ENCODE data around the gene GPR160. TPM values are rescaled to one million over a fixed set of nuclear protein-coding genes. Genes with fewer than 3 reads are reported as not detected.
A peak's percentile ranks its signal among the peaks of the same experiment; 100 is the strongest.

The GPR160 gene
- total RNA-seq, 1 donor from 2014 or later: 6.0 TPM

DNA sequence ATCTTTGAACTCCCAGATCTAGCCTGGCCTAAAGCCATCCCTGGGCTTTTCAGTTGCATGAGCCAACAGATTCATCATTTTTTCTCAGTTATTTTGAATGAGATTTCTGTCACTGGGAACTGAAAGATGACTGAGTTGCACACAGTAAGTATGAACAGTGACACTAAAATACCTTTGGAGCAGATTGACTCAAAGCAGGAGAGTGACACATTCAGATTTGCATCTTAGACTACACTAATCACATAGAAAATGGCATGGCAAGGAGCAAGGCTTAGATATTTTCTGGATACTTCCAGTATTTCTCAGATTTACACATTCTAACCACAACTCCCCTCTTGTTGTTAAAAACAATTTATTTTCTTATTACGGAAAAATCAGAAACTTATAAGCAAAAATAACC, 38.4 kb upstream of the GPR160 start:
- Histone ChIP-seq H3K27me3 (no peaks in the 10 kb centered on the region), H3F3A (ENCODE audit: low read depth) (no peaks in the 10 kb centered on the region), H3K9ac (no peak overlapping the region), H3K4me2 (no peak overlapping the region), H2AFZ (replicated peaks) (no peak overlapping the region), H3K4me3 (no peak overlapping the region), H3K79me2 (ENCODE audit: low read depth) (no peaks in the 10 kb centered on the region), H4K20me1 (ENCODE audit: low read depth) (no peaks in the 10 kb centered on the region), H3K36me3 (no peaks in the 10 kb centered on the region), H3K9me3 (ENCODE audit: low read depth) (no peaks in the 10 kb centered on the region), H3K27ac (no peak overlapping the region), H3K4me1 (no peaks in the 10 kb centered on the region)
- Mint-ChIP-seq H3K36me3 (peaks cover 6% of the 10 kb centered on the region), H3K4me3 (no peak overlapping the region), H3K4me1 (peaks cover 3% of the 10 kb centered on the region), H3K27ac (no peak overlapping the region), H3K27me3 (ENCODE audit: insufficient read depth, low read depth) (no peaks in the 10 kb centered on the region), H3K9me3 (no peaks in the 10 kb centered on the region)
- TF ChIP-seq EZH2phosphoT487 (IDR thresholded peaks at IDR 0.05): no peak
- TF ChIP-seq, protein P1, sequence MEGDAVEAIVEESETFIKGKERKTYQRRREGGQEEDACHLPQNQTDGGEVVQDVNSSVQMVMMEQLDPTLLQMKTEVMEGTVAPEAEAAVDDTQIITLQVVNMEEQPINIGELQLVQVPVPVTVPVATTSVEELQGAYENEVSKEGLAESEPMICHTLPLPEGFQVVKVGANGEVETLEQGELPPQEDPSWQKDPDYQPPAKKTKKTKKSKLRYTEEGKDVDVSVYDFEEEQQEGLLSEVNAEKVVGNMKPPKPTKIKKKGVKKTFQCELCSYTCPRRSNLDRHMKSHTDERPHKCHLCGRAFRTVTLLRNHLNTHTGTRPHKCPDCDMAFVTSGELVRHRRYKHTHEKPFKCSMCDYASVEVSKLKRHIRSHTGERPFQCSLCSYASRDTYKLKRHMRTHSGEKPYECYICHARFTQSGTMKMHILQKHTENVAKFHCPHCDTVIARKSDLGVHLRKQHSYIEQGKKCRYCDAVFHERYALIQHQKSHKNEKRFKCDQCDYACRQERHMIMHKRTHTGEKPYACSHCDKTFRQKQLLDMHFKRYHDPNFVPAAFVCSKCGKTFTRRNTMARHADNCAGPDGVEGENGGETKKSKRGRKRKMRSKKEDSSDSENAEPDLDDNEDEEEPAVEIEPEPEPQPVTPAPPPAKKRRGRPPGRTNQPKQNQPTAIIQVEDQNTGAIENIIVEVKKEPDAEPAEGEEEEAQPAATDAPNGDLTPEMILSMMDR (IDR thresholded peaks at IDR 0.05): no peak
- TF ChIP-seq EZH2 (IDR thresholded peaks at IDR 0.05): no peak
- DNase-seq (ENCODE audit: low spot score): no peak

DNA sequence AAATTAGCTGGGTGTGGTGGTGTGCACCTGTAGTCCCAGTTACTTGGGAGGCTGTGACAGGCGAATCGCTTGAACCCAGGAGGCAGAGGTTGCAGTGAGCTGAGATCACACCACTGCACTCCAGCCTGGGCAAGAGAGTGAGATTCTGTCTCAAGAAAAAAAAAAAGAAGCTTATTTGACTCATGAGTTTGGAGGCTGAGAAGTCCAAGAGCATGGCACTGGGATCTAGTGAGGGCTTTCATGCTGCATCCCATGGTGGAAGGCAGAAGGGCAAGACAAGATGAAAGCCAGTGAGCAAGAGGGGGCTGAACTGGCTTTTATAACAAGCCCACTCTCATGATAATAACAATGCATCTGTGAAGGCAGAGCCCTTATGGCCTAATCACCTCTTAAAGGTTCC, 37.7 kb upstream of the GPR160 start:
- Histone ChIP-seq H3K79me2 (ENCODE audit: low read depth) (no peaks in the 10 kb centered on the region), H3K27me3 (no peaks in the 10 kb centered on the region), H4K20me1 (ENCODE audit: low read depth) (no peaks in the 10 kb centered on the region), H3K9me3 (ENCODE audit: low read depth) (no peaks in the 10 kb centered on the region), H3F3A (ENCODE audit: low read depth) (no peaks in the 10 kb centered on the region), H3K4me1 (no peaks in the 10 kb centered on the region), H3K4me2 (no peak overlapping the region), H3K36me3 (no peaks in the 10 kb centered on the region), H2AFZ (replicated peaks) (no peak overlapping the region), H3K9ac (no peak overlapping the region), H3K27ac (no peak overlapping the region), H3K4me3 (no peak overlapping the region)
- Mint-ChIP-seq H3K4me1 (peaks cover 3% of the 10 kb centered on the region), H3K36me3 (peaks cover 6% of the 10 kb centered on the region), H3K27me3 (ENCODE audit: insufficient read depth, low read depth) (no peaks in the 10 kb centered on the region), H3K9me3 (no peaks in the 10 kb centered on the region), H3K4me3 (no peak overlapping the region), H3K27ac (no peak overlapping the region)
- TF ChIP-seq EZH2 (IDR thresholded peaks at IDR 0.05) (no peak), EZH2phosphoT487 (IDR thresholded peaks at IDR 0.05) (no peak)
- TF ChIP-seq, protein P1 (IDR thresholded peaks at IDR 0.05): no peak
- no peak for DNase-seq (ENCODE audit: low spot score)

DNA sequence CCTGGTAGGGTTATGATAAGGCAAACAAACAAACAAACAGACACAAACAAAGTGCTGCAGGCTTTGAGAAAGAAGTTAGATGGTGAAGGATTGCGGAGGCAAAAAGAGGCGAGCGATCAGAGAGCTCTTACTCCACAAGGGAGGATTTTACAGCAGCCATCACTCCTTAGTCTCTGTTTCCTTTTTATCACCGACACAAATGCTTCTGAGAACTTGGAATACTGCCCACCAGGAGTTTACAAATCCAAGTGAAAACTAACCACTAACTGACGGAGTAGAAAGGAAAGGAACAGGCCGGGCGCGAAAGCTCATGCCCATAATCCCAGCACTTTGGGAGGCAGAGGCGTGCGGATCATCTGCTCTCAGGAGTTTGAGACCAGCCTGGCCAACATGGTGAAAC, 35.6 kb upstream of the GPR160 start:
- Histone ChIP-seq H3K27me3 (no peaks in the 10 kb centered on the region), H3K4me2 (no peak overlapping the region), H3K9me3 (ENCODE audit: low read depth) (no peaks in the 10 kb centered on the region), H3K36me3 (no peaks in the 10 kb centered on the region), H3F3A (ENCODE audit: low read depth) (no peaks in the 10 kb centered on the region), H4K20me1 (ENCODE audit: low read depth) (no peaks in the 10 kb centered on the region), H3K4me1 (no peaks in the 10 kb centered on the region), H3K9ac (no peak overlapping the region), H3K27ac (no peak overlapping the region), H3K4me3 (no peak overlapping the region), H3K79me2 (ENCODE audit: low read depth) (no peaks in the 10 kb centered on the region), H2AFZ (replicated peaks) (peak overlapping the region; percentile 50)
- H3K27me3 Mint-ChIP-seq (ENCODE audit: insufficient read depth, low read depth): peaks cover 5% of the 10 kb centered on the region
- no peaks in the 10 kb centered on the region for H3K9me3 Mint-ChIP-seq
- H3K36me3 Mint-ChIP-seq: peaks cover 6% of the 10 kb centered on the region
- H3K4me3 Mint-ChIP-seq: no peak overlapping the region
- peaks cover 3% of the 10 kb centered on the region for H3K4me1 Mint-ChIP-seq
- DNase-seq (ENCODE audit: low spot score): no peak
- H3K27ac Mint-ChIP-seq: no peak overlapping the region
- TF ChIP-seq EZH2phosphoT487 (IDR thresholded peaks at IDR 0.05): no peak
- TF ChIP-seq, protein P1 (IDR thresholded peaks at IDR 0.05): no peak
- TF ChIP-seq EZH2 (IDR thresholded peaks at IDR 0.05): no peak

All from neural progenitor cell (in vitro differentiated cells).